ENCODE results near the gene DCAF5. TPM values are rescaled to one million over a fixed set of nuclear protein-coding genes. Genes with fewer than 3 reads are reported as not detected.
"Not testable (repeated sequence)": the region's sequence is repeated elsewhere in the genome, so short reads cannot be mapped to it uniquely, and the experiment has no call there.

Gene DCAF5
- total and polyA plus RNA-seq, 2 donors (not counting 1 experiment from before 2014, with no cell fraction given) = 62.2 to 65.5 TPM

DNA sequence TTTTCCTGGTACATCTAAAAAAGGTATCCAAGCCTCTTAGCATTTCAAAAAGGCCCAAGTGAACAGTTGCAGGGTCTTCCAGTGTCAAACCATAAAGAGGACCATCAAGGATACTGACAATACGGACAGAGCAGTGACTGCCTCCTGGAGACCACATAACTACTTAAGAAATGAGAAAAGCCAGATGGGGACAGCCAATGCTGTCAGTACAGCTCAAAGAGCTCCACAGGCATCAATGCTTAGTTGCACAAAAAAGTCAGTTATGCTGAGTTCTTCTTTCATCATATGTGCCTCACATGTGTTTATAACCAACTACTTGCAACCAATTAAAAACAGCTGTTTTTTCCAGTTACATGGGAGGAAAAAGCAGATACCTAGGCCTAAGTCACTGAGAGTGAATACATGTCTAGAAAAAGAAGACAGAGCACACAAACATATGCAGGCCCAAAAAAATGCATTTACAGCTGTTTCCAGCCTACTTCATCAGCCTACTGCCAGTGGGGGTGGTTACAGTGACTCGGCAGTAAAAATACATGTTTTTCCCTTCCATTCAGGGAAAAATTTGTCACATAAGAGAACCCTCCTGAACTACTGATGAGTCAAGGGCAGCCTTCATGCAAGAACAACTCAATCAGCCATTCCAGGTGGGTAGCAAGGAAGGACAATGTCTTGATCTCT is 84.0 kb downstream of the DCAF5 start:
- Histone ChIP-seq H3K4me3 (ENCODE audit: control extremely low read depth in 1 of 5, extremely low read depth in 1 of 5, insufficient read depth in 1 of 5, low read depth in 2 of 5, low read length in 4 of 5) (no peak overlapping the region), H3K79me2 (ENCODE audit: control insufficient read depth, insufficient read depth, low read length) (peaks cover 4% of the 10 kb centered on the region), H3K36me3 (replicated peaks in 1 of 2; ENCODE audit: control extremely low read depth in 1 of 2, control insufficient read depth in 1 of 2, extremely low read depth in 1 of 2, insufficient read depth in 2 of 2, low read length in 1 of 2) (peaks cover 0 to 48% of the 10 kb centered on the region in 2 experiments), H4K20me1 (ENCODE audit: control insufficient read depth, insufficient read depth, low read length, poor library complexity, severe bottlenecking) (no peaks in the 10 kb centered on the region), H3K9me3 (ENCODE audit: control extremely low read depth in 1 of 3, control insufficient read depth in 2 of 3, insufficient read depth in 1 of 3, low read length in 2 of 3) (no peaks in the 10 kb centered on the region), H3K27ac (ENCODE audit: low read length in 2 of 2) (no peak overlapping the region), H3K9ac (ENCODE audit: low read length) (no peak overlapping the region), H3K27me3 (replicated peaks in 1 of 4; ENCODE audit: control extremely low read depth in 1 of 4, control insufficient read depth in 3 of 4, insufficient read depth in 4 of 4, low read length in 3 of 4) (no peaks in the 10 kb centered on the region), H3K4me1 (ENCODE audit: control insufficient read depth in 2 of 2, insufficient read depth in 2 of 2, low read length in 2 of 2) (no peaks in the 10 kb centered on the region), H3K4me2 (replicated peaks; ENCODE audit: low read depth, low read length, poor library complexity, severe bottlenecking) (no peak overlapping the region), H2AFZ (ENCODE audit: insufficient read depth, low read depth, low read length, poor library complexity, severe bottlenecking) (no peak overlapping the region)
- Mint-ChIP-seq H3K4me1 (no peaks in the 10 kb centered on the region), H3K4me3 (no peak overlapping the region), H3K27me3 (no peaks in the 10 kb centered on the region), H3K27ac (no peak overlapping the region), H3K9me3 (ENCODE audit: insufficient read depth) (no peaks in the 10 kb centered on the region)
- ChIA-PET POLR2A (no interaction called here), CTCF (no interaction called here)
- intact Hi-C loops (cut with micrococcal nuclease) = no loop called here
- TF ChIP-seq, protein P1, sequence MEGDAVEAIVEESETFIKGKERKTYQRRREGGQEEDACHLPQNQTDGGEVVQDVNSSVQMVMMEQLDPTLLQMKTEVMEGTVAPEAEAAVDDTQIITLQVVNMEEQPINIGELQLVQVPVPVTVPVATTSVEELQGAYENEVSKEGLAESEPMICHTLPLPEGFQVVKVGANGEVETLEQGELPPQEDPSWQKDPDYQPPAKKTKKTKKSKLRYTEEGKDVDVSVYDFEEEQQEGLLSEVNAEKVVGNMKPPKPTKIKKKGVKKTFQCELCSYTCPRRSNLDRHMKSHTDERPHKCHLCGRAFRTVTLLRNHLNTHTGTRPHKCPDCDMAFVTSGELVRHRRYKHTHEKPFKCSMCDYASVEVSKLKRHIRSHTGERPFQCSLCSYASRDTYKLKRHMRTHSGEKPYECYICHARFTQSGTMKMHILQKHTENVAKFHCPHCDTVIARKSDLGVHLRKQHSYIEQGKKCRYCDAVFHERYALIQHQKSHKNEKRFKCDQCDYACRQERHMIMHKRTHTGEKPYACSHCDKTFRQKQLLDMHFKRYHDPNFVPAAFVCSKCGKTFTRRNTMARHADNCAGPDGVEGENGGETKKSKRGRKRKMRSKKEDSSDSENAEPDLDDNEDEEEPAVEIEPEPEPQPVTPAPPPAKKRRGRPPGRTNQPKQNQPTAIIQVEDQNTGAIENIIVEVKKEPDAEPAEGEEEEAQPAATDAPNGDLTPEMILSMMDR (IDR thresholded peaks at IDR 0.05) = no peak
- no peak for TF ChIP-seq EZH2 (IDR thresholded peaks at IDR 0.05; ENCODE audit: borderline replicate concordance, insufficient read depth, low read depth, low read length, poor library complexity, severe bottlenecking)
- no peak for DNase-seq
- WGBS (ENCODE audit: insufficient coverage) = 100% methylated on average over 1 of the region's 2 CpGs
- ATAC-seq (ENCODE audit: low read depth) = no peak

DNA sequence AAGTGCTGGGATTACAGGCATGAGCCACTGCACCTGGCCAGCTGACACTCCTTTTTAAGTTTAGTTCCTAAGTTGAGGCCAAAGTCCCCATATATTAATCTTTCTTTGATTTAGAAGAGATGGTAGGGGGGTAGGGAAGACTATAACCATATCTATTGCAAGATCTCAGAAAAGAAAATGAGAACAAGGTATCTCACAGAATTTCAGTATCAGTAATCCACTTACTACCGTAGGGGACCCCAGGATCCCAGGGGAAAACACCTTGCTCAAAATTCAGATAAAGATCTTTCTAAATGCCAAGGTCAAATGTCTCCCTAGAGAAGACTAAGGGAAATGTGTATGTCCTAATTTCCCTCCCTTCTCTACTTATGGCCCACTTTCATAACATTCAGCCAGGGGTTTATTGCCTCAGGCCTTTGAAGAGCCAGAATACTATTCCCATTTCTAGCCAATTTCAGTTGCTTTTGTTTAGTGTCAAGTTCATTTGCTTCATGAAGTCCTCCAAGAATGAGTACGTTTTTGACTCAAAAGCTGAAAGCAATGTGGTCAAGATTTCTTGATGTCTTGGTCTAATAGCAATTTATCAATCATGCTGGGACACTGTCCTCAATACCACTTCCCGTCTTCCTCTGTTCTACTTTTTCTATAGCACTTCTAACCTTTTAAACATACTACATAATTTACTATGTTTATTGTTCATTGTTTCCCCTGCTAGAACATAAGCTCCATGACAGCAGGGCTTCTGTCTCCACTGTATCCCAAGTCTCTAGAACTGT is 86.3 kb downstream of the DCAF5 start:
- Mint-ChIP-seq H3K9me3 (ENCODE audit: insufficient read depth) (no peaks in the 10 kb centered on the region), H3K27me3 (no peaks in the 10 kb centered on the region), H3K4me3 (no peak overlapping the region), H3K4me1 (no peaks in the 10 kb centered on the region), H3K27ac (no peak overlapping the region)
- intact Hi-C loops (cut with micrococcal nuclease) = no loop called here
- Histone ChIP-seq H2AFZ (ENCODE audit: insufficient read depth, low read depth, low read length, poor library complexity, severe bottlenecking) (no peak overlapping the region), H3K27me3 (replicated peaks in 1 of 4; ENCODE audit: control extremely low read depth in 1 of 4, control insufficient read depth in 3 of 4, insufficient read depth in 4 of 4, low read length in 3 of 4) (no peaks in the 10 kb centered on the region), H4K20me1 (ENCODE audit: control insufficient read depth, insufficient read depth, low read length, poor library complexity, severe bottlenecking) (no peaks in the 10 kb centered on the region), H3K9me3 (ENCODE audit: control extremely low read depth in 1 of 3, control insufficient read depth in 2 of 3, insufficient read depth in 1 of 3, low read length in 2 of 3) (no peaks in the 10 kb centered on the region), H3K4me2 (replicated peaks; ENCODE audit: low read depth, low read length, poor library complexity, severe bottlenecking) (no peak overlapping the region), H3K27ac (ENCODE audit: low read length in 2 of 2) (no peak overlapping the region), H3K79me2 (ENCODE audit: control insufficient read depth, insufficient read depth, low read length) (peaks cover 4% of the 10 kb centered on the region), H3K9ac (ENCODE audit: low read length) (no peak overlapping the region), H3K36me3 (replicated peaks in 1 of 2; ENCODE audit: control extremely low read depth in 1 of 2, control insufficient read depth in 1 of 2, extremely low read depth in 1 of 2, insufficient read depth in 2 of 2, low read length in 1 of 2) (peaks cover 4 to 41% of the 10 kb centered on the region in 2 experiments), H3K4me3 (ENCODE audit: control extremely low read depth in 1 of 5, extremely low read depth in 1 of 5, insufficient read depth in 1 of 5, low read depth in 2 of 5, low read length in 4 of 5) (no peak overlapping the region), H3K4me1 (ENCODE audit: control insufficient read depth in 2 of 2, insufficient read depth in 2 of 2, low read length in 2 of 2) (no peaks in the 10 kb centered on the region)
- ChIA-PET POLR2A (no interaction called here), CTCF (no interaction called here)
- no peak for ATAC-seq (ENCODE audit: low read depth)
- no CpG with 5 or more reads among the region's 3 CpGs for WGBS (ENCODE audit: insufficient coverage)
- DNase-seq = no peak
- no peak for TF ChIP-seq EZH2 (IDR thresholded peaks at IDR 0.05; ENCODE audit: borderline replicate concordance, insufficient read depth, low read depth, low read length, poor library complexity, severe bottlenecking)
- TF ChIP-seq, protein P1 (IDR thresholded peaks at IDR 0.05) = no peak

DNA sequence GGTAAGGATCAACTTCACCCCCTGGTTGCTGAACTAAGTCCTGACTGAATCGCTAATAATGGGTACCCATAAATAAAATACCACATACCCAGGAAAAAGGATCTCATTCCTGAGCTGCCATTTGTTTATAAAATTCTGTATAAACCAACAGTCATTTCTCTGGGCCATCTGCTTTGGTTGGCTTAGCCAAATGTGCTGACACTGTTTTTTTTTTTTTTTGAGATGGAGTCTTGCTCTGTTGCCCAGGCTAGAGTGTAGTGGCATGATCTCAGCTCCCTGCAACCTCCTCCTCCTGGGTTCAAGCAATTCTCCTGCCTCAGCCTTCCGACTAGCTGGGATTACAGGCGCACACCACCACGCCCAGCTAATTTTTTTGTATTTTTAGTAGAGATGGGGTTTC is 87.0 kb downstream of the DCAF5 start:
- H3K9me3 Mint-ChIP-seq (ENCODE audit: insufficient read depth); H3K4me3 ChIP-seq (ENCODE audit: control extremely low read depth in 1 of 5, extremely low read depth in 1 of 5, insufficient read depth in 1 of 5, low read depth in 2 of 5, low read length in 4 of 5); CTCF ChIA-PET; H3K27ac Mint-ChIP-seq; H3K4me2 ChIP-seq (replicated peaks; ENCODE audit: low read depth, low read length, poor library complexity, severe bottlenecking); H4K20me1 ChIP-seq (ENCODE audit: control insufficient read depth, insufficient read depth, low read length, poor library complexity, severe bottlenecking); POLR2A ChIA-PET; DNase-seq; H3K9me3 ChIP-seq (ENCODE audit: control extremely low read depth in 1 of 3, control insufficient read depth in 2 of 3, insufficient read depth in 1 of 3, low read length in 2 of 3); H3K4me1 ChIP-seq (ENCODE audit: control insufficient read depth in 2 of 2, insufficient read depth in 2 of 2, low read length in 2 of 2); H3K4me3 Mint-ChIP-seq; H3K79me2 ChIP-seq (ENCODE audit: control insufficient read depth, insufficient read depth, low read length); intact Hi-C loops (cut with micrococcal nuclease); H3K9ac ChIP-seq (ENCODE audit: low read length); H3K27me3 Mint-ChIP-seq; ATAC-seq (ENCODE audit: low read depth); H3K4me1 Mint-ChIP-seq; H3K27me3 ChIP-seq (replicated peaks in 1 of 4; ENCODE audit: control extremely low read depth in 1 of 4, control insufficient read depth in 3 of 4, insufficient read depth in 4 of 4, low read length in 3 of 4); H2AFZ ChIP-seq (ENCODE audit: insufficient read depth, low read depth, low read length, poor library complexity, severe bottlenecking); H3K27ac ChIP-seq (ENCODE audit: low read length in 2 of 2): not testable (repeated sequence)
- peaks cover 4 to 42% of the 10 kb centered on the region in 2 experiments for H3K36me3 ChIP-seq (replicated peaks in 1 of 2; ENCODE audit: control extremely low read depth in 1 of 2, control insufficient read depth in 1 of 2, extremely low read depth in 1 of 2, insufficient read depth in 2 of 2, low read length in 1 of 2)
- 80% methylated on average over 2 of the region's 4 CpGs for WGBS (ENCODE audit: insufficient coverage)

Measured in B cell (primary cell).